ENCODE data around the gene WFDC6. TPM values are rescaled to one million over a fixed set of nuclear protein-coding genes. Genes with fewer than 3 reads are reported as not detected.

The WFDC6 gene
- total and polyA plus RNA-seq, 2 donors: not detected

DNA sequence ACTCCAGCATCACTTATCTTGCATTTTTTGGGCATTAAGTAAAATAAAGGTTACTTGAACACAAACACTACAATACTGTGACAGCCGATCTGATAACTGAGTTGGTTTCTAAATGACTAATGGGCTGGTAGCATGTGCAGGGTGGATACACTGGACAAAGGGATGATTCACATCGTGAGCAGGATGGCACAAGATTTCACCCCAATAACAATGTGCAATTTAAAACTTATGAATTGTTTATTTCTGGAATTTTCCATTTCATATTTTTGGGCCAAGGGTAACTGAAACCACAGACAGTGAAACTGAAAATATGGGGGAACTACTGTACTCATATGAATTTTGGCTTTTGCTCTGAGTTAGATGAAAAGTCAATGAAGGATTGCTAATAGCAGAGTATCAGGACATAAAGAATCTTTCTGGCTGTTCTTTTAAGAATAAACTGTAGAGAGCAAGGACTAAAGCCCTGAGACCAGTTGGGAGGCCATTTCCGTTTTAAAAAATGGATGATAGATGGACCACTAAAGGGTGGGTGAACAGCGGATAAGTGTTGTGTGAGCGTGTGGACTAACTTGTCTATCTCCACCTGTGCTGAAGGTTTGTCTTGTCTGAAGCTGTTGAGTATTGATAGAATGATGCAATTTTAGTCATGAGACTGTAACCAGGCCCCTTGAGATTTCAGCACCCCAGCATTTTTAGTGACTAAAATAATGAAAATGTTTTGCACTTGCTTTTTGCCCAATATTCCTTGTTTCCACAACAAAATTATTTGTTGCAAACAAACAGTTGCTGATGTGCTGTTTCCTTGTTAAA, 32.1 kb downstream of the WFDC6 start:
- H3K4me3 ChIP-seq (ENCODE audit: low read depth, low read length): no peak overlapping the region
- DNase-seq (ENCODE audit: extremely low spot score): no peak
- no peaks in the 10 kb centered on the region for H3K4me1 ChIP-seq (ENCODE audit: insufficient read depth)
- no peaks in the 10 kb centered on the region for H3K36me3 ChIP-seq (ENCODE audit: insufficient read depth)
- WGBS: 81% methylated on average over 5 of the region's 5 CpGs
- H3K27ac ChIP-seq (ENCODE audit: low read depth): no peak overlapping the region

DNA sequence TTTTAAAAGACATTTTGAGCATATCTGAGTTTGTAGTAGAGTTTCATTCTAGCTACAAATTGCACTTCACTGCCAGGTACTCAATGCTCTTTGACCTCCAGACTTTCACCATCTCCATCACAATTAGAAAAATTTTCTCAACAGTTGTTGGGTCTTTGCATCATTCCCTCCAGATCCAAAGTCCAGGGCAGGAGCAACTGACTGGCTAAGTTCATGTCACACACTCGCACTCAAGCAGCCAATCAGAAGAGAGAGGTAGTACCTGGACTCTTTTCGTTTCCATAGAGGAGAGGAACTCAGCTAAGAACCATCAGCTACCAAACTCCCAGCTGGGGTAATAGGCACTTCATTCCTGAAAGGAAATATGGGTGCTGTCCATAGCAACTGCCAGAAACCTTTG, 32.9 kb downstream of the WFDC6 start:
- no peaks in the 10 kb centered on the region for H3K36me3 ChIP-seq (ENCODE audit: insufficient read depth)
- no peaks in the 10 kb centered on the region for H3K4me1 ChIP-seq (ENCODE audit: insufficient read depth)
- H3K27ac ChIP-seq (ENCODE audit: low read depth): no peak overlapping the region
- no peak for DNase-seq (ENCODE audit: extremely low spot score)
- no peak overlapping the region for H3K4me3 ChIP-seq (ENCODE audit: low read depth, low read length)
- WGBS: 86% methylated on average over 2 of the region's 2 CpGs

DNA sequence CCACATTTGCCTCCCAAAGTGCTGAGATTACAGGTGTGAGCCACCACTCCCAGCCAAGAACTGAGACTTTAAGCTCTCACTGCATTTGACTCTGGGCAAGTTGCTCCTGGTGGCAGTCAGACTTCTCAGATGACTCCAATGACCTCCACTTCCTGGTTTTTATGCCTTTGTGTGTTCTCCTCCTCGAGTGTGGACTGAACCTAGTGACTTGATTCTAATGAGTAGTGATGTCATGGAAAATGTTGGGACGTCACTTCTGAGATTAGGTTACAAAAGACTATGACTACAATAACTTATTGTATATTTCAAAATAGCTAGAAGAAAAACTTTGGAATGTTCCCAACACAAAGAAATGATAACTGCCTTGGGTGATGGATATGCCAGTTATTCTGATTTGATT, 35.9 kb downstream of the WFDC6 start:
- WGBS: 49% methylated on average over 2 of the region's 2 CpGs
- no peak for DNase-seq (ENCODE audit: extremely low spot score)
- no peaks in the 10 kb centered on the region for H3K4me1 ChIP-seq (ENCODE audit: insufficient read depth)
- no peak overlapping the region for H3K27ac ChIP-seq (ENCODE audit: low read depth)
- H3K4me3 ChIP-seq (ENCODE audit: low read depth, low read length): no peak overlapping the region
- no peaks in the 10 kb centered on the region for H3K36me3 ChIP-seq (ENCODE audit: insufficient read depth)

DNA sequence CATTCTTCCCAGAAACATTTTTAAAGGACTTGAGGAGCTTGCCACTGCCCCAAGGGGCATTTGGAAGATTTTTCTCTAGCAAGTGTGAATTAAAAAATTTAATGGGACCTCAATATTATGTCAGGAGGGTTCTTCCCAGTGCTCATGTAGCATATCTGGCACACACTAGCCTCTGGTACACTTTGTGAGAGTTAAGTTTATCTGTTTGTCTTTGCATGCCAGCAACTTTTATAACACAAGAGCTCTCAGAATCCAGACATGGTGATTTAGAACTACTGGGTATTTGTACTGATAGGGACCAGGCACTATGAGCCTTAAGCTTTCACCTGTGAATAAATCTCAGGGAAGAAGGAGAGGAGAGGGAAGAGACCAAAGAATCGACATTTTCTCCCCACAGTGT, 36.7 kb downstream of the WFDC6 start:
- no peak for DNase-seq (ENCODE audit: extremely low spot score)
- WGBS: 54% methylated on average over 1 of the region's 1 CpG
- Histone ChIP-seq H3K36me3 (ENCODE audit: insufficient read depth) (no peaks in the 10 kb centered on the region), H3K4me3 (ENCODE audit: low read depth, low read length) (no peak overlapping the region), H3K4me1 (ENCODE audit: insufficient read depth) (no peaks in the 10 kb centered on the region), H3K27ac (ENCODE audit: low read depth) (no peak overlapping the region)

DNA sequence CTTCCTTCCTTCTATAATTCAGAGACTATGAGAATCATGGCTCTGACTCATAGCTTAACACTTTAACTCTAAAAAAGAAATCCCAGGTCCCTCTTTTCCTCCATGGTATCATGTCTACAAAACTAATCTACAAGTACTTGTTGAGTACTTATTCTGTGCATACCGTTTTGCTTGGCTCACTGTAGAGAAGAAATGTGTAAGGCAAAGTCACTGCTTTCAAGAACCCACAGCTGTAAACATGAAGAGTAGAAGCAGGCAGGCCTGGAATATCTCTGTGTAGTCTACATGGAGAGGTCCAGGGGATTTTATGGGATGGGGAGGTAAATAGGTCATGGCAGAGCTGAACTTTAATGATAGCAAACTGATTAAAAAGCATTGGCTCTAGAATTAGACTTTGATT, 37.7 kb downstream of the WFDC6 start:
- H3K27ac ChIP-seq (ENCODE audit: low read depth): no peak overlapping the region
- H3K36me3 ChIP-seq (ENCODE audit: insufficient read depth): no peaks in the 10 kb centered on the region
- 37% methylated on average over 1 of the region's 1 CpG for WGBS

DNA sequence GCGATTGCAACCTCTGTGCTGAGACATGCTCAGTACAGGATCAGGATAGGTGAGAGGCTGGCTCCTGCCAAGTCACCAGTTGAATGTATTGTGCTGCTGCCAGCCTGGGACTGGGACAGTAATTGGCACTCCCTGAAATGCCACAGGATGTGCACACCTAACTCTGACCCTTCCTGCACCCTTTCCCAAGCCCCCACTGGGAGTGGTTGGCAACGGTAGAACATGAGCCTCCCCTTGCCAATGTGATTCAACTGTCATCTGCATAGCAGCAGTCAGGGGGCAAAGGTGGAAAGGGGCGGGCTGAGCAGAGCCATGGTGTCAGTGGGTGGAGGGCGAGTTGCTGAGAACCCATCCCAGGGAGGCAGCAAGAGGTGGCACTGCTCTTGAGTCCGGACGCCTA, 39.3 kb downstream of the WFDC6 start:
- WGBS: 73% methylated on average over 6 of the region's 6 CpGs

More for the DNA sequence above, 37.7 kb downstream of the WFDC6 start:
- no peak for DNase-seq (ENCODE audit: extremely low spot score)
- H3K4me1 ChIP-seq (ENCODE audit: insufficient read depth): no peaks in the 10 kb centered on the region
- no peak overlapping the region for H3K4me3 ChIP-seq (ENCODE audit: low read depth, low read length)

DNA sequence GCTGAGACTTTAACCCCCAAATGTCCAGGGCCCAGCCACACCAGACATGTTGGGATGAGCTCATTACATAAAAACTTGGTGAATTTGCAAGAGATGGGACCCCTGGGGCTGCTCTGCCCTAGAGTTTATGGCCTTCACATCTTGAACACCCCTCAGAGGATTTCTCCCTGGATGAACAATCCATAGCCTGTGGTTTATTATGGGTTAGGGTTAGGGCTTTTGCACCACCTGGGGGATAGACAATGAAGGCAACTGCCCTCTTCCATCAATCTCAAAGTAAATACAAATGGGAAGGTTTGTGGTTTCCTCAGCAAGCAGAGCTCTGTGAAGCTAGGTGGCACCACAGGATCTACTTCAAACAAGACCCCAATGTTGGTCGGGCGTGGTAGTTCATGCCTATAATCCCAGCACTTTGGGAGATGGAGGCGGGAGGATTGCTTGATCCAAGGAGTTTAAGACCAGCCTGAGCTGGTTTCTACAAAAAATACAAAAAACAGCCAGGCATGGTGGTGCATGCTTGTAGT, 41.2 kb downstream of the WFDC6 start:
- no peak overlapping the region for H3K27ac ChIP-seq (ENCODE audit: low read depth)
- H3K36me3 ChIP-seq (ENCODE audit: insufficient read depth): no peaks in the 10 kb centered on the region
- no peaks in the 10 kb centered on the region for H3K4me1 ChIP-seq (ENCODE audit: insufficient read depth)
- H3K4me3 ChIP-seq (ENCODE audit: low read depth, low read length): no peak overlapping the region
- no peak for DNase-seq (ENCODE audit: extremely low spot score)
- WGBS: 75% methylated on average over 3 of the region's 3 CpGs

More for the DNA sequence above, 39.3 kb downstream of the WFDC6 start:
- Histone ChIP-seq H3K4me3 (ENCODE audit: low read depth, low read length) (no peak overlapping the region), H3K36me3 (ENCODE audit: insufficient read depth) (no peaks in the 10 kb centered on the region), H3K27ac (ENCODE audit: low read depth) (no peak overlapping the region), H3K4me1 (ENCODE audit: insufficient read depth) (no peaks in the 10 kb centered on the region)
- no peak for DNase-seq (ENCODE audit: extremely low spot score)

DNA sequence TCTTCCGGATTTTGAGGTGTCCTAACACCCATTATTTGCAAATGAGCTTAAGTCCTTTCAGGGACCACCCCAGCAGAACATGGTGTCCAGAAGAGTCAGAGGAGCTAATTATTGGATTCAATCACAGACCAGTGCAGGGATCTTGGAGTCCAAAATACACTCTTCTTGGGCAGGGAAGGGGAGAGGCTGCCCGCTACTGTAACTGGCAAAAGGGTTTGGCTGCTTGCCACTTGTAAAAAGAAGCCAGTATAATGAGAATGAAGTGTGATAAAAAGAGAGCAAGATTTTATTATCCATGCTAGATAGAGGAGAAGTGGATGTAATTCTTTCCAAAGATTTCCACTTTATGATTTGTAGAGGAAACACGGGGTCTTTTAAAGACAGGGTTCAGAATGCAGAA, 43.1 kb downstream of the WFDC6 start:
- no peak for DNase-seq (ENCODE audit: extremely low spot score)
- 69% methylated on average over 3 of the region's 3 CpGs for WGBS
- no peaks in the 10 kb centered on the region for H3K36me3 ChIP-seq (ENCODE audit: insufficient read depth)

DNA sequence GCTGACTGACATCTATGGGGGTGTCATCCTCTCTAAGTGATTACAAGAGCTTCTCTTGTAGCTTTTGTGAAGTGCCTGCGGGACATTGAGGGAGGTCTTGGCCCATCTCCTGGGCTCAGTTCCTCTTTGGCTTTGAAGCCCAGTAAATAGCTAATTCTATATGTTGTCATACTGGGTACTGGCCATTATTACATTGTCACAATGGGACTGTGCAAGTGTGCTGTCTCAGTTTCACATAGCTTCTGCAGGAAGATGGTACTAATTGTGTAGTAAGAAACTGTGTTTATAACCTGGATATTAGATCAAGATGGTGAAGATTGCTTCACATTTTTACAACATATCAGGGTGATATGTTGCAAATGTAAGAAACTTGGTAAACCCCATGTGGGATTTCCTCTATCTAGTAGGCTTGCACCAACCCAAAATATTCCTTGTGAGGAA, 43.8 kb downstream of the WFDC6 start:
- WGBS: 84% methylated on average over 1 of the region's 1 CpG
- no peaks in the 10 kb centered on the region for H3K4me1 ChIP-seq (ENCODE audit: insufficient read depth)
- no peak overlapping the region for H3K27ac ChIP-seq (ENCODE audit: low read depth)
- no peaks in the 10 kb centered on the region for H3K36me3 ChIP-seq (ENCODE audit: insufficient read depth)
- DNase-seq (ENCODE audit: extremely low spot score): no peak
- no peak overlapping the region for H3K4me3 ChIP-seq (ENCODE audit: low read depth, low read length)

More for the DNA sequence above, 43.1 kb downstream of the WFDC6 start:
- H3K4me1 ChIP-seq (ENCODE audit: insufficient read depth): no peaks in the 10 kb centered on the region
- no peak overlapping the region for H3K27ac ChIP-seq (ENCODE audit: low read depth)
- H3K4me3 ChIP-seq (ENCODE audit: low read depth, low read length): no peak overlapping the region

DNA sequence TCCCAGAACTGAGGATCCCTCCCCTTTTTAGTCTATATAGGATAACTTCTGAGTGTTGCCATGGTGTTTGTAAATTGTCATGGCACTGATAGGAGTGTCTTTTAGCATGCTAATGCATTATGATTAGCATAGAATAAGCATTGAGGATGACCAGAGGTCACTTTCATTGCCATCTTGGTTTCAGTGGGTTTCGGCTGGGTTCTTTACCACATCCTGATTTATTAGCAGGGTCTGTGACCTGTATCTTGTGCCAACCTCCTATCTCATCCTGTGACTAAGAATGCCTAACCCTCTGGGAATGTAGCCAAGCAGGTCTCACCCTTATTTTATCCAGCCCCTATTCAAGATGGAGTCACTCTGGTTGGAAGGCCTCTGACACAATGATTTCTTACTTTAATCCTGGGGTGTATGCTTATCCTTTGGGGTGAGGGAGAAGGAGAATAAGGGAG, 50.2 kb downstream of the WFDC6 start:
- Histone ChIP-seq H3K4me3 (ENCODE audit: low read depth, low read length) (no peak overlapping the region), H3K27ac (ENCODE audit: low read depth) (no peak overlapping the region), H3K36me3 (ENCODE audit: insufficient read depth) (no peaks in the 10 kb centered on the region), H3K4me1 (ENCODE audit: insufficient read depth) (no peaks in the 10 kb centered on the region)
- DNase-seq (ENCODE audit: extremely low spot score): no peak
- WGBS: 49% methylated on average over 1 of the region's 1 CpG

DNA sequence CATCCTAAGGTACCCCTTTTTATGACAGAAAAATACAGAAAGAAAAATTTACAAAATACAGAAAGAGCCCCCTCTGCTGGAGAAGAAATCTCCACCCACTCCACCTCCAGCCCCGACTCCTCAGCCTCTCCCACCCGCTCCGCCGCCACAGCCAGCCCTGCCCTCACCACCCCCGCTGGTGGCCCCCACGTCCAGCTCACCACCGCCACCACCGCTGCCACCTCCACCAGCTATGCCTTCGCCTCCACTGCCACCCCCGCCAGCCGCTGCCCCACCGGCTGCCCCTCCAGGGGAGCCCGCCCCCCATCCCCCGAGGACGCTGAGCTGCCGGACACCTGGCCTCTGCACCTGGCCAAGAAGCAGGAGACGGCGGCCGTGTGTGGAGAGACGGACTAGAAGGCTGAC, 52.0 kb downstream of the WFDC6 start:
- no peak for DNase-seq (ENCODE audit: extremely low spot score)
- H3K4me3 ChIP-seq (ENCODE audit: low read depth, low read length): no peak overlapping the region
- H3K4me1 ChIP-seq (ENCODE audit: insufficient read depth): no peaks in the 10 kb centered on the region
- H3K27ac ChIP-seq (ENCODE audit: low read depth): no peak overlapping the region
- no peaks in the 10 kb centered on the region for H3K36me3 ChIP-seq (ENCODE audit: insufficient read depth)
- WGBS: 23% methylated on average over 20 of the region's 20 CpGs

DNA sequence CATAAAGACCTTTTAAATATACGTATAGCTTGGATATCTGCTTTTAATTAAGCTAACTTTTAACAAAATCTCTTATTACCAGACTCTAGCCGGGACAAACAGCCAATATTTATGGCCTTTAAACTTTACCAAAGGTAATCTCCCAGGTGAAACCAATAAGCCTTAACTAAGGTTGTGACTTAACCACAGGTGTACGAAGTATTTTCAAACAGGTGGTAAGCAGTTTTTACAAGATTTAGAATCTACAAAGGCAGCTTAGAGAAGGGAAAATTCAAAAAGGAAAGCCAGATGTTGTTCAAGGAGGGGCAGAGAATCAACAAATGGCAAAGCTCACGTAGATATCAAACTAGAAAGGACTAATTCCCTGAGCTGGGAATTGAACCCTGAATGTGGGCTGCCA, 53.9 kb downstream of the WFDC6 start:
- no peak overlapping the region for H3K4me3 ChIP-seq (ENCODE audit: low read depth, low read length)
- WGBS: 56% methylated on average over 4 of the region's 4 CpGs
- H3K4me1 ChIP-seq (ENCODE audit: insufficient read depth): no peaks in the 10 kb centered on the region
- H3K27ac ChIP-seq (ENCODE audit: low read depth): no peak overlapping the region
- H3K36me3 ChIP-seq (ENCODE audit: insufficient read depth): no peaks in the 10 kb centered on the region
- no peak for DNase-seq (ENCODE audit: extremely low spot score)

DNA sequence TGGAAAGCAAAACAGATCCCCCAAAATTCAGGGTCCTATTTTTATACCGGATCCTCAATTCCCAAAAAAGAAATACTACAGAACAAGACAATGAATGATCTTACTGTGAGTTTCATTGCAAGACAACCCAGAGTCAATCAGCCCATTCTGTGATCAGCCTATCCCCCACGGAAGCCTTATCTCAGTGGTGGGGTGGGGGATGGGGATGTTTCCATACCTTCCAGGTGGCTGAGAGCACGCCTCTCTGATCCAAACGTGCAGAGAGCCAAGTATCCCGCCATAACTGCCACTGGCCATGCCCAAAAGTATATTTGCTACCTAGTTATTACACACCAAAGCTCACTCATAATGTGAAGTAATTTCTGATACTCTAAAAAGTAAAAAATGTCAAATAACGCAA, 54.6 kb downstream of the WFDC6 start:
- WGBS: 41% methylated on average over 6 of the region's 6 CpGs
- no peak for DNase-seq (ENCODE audit: extremely low spot score)
- H3K4me3 ChIP-seq (ENCODE audit: low read depth, low read length): no peak overlapping the region
- no peaks in the 10 kb centered on the region for H3K4me1 ChIP-seq (ENCODE audit: insufficient read depth)
- H3K36me3 ChIP-seq (ENCODE audit: insufficient read depth): no peaks in the 10 kb centered on the region
- H3K27ac ChIP-seq (ENCODE audit: low read depth): no peak overlapping the region

Data from urinary bladder (tissue), 4 donors.